Epithelial cell of proximal tubule (primary cell): Measurements from ENCODE around the gene MAML3. TPM values are rescaled to one million over a fixed set of nuclear protein-coding genes. Genes with fewer than 3 reads are reported as not detected.

Experiments used
- DNase-seq: peaks from one replicate; pipeline ENCODE4 v3.0.0-alpha.2; 2011; ENCODE audit warnings: low read depth
- H3K4me3 ChIP-seq: 2 replicates; pipeline ENCODE4 v1.5.1; 2011; ENCODE audit warnings: low read depth, mild to moderate bottlenecking, low read length
- total RNA-seq: library from RNA; depleted of rRNA; stranded (reverse); fragments of >200 nt; gene quantifications from 2 replicates; pipeline ENCODE4 v1.2.3, GENCODE V29; 2015
- TF ChIP-seq, protein P1 (sequence below): conservative IDR thresholded peaks from 2 replicates; pipeline ENCODE4 v1.5.1; 2012; ENCODE audit warnings: low read depth, mild to moderate bottlenecking, low read length

The MAML3 gene
- total RNA-seq, 1 donor from 2014 or later, result 1.2 TPM

DNA sequence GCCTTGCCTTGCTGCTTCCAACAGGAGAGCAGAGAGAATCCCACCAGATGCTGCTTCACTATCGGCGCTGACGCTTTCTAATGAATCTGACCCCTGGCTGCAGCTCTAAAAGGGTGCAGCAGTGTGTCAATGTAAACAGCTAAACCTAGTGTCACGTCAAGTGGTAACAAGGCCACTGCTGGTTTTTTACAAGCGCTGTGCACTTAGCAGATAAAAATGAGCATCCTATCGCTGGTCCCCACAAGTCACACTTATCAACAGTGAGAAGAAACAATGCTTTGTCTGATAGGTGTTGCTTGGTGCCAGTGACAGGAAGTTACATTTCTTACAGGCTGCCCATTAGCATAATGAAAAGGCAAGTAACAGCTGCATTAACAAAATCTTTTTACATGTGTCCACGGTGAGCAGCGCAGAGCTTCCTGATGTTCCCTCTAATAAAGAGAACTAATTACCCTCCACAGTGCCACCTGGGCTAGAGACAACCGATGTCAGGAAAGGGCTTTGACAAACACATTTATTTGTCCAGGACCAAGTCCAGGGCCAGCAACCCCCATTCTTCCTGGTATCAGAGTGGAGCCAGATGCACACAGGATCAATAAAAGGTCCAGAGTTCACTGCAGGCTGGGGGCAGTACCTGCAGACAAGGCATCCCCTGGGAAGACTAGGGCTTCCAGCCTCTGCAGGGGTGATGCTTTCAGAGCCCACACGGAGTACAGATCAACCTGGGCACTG is 312.4 kb downstream of the MAML3 start:
- no peak for DNase-seq

DNA sequence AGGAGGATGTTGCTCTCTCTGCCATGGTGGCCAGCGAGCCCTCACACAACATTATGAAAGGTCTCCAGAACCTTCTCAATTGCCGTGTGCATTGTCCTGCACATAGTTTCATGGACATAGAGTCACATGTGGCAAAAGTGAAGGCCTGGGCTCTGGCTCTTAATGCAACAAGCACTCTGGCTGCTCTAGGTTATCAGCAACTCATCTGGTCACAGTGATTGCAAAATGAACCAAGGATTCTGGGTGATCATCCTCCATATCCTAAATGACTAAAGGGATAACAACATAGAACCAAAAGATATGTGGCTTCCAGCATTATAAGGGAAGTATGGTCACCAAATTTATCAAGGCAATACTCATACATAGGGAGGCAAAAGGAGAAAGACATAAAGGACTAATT is 313.2 kb downstream of the MAML3 start:
- no peak for DNase-seq
- TF ChIP-seq, protein P1, sequence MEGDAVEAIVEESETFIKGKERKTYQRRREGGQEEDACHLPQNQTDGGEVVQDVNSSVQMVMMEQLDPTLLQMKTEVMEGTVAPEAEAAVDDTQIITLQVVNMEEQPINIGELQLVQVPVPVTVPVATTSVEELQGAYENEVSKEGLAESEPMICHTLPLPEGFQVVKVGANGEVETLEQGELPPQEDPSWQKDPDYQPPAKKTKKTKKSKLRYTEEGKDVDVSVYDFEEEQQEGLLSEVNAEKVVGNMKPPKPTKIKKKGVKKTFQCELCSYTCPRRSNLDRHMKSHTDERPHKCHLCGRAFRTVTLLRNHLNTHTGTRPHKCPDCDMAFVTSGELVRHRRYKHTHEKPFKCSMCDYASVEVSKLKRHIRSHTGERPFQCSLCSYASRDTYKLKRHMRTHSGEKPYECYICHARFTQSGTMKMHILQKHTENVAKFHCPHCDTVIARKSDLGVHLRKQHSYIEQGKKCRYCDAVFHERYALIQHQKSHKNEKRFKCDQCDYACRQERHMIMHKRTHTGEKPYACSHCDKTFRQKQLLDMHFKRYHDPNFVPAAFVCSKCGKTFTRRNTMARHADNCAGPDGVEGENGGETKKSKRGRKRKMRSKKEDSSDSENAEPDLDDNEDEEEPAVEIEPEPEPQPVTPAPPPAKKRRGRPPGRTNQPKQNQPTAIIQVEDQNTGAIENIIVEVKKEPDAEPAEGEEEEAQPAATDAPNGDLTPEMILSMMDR, result no peak

More for the DNA sequence above, 312.4 kb downstream of the MAML3 start:
- TF ChIP-seq, protein P1, result no peak
- H3K4me3 ChIP-seq, result no peak overlapping the region

DNA sequence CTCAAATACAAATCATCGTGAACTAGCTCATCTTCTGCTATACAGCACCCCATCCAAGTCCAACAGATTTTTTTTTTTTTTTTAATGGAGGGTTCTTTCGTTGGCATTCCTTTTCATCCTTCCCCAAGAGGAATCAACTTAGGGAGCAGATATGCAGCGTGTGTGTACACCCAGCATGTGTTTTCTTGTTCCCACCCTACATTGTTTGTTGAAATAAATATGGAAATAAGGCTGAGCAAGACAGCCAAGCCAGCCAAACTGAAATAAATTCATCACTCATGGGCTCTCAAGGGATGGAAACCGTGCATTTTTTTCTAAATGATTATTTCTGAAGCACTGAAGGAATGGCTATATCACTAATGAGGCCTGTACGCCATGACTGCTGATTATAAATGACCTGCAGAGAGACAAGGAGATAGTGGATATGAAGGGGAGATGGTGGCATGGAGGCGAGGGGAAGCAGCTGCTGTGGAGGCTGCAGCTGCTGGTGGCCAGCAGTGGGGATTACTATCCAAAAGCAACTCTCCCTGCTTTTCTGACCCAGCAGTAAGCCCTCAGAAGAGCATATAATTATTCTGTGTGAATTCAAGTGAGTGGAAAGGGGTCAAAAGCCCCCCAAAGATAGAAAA is 314.5 kb downstream of the MAML3 start:
- no peak overlapping the region for H3K4me3 ChIP-seq
- TF ChIP-seq, protein P1, result no peak
- no peak for DNase-seq

More for the DNA sequence above, 313.2 kb downstream of the MAML3 start:
- no peak overlapping the region for H3K4me3 ChIP-seq

GRCh38 chr4:139838811-139839210 is 315.2 kb downstream of the MAML3 start:
- no peak for DNase-seq
- no peak overlapping the region for H3K4me3 ChIP-seq
- TF ChIP-seq, protein P1, result no peak

DNA sequence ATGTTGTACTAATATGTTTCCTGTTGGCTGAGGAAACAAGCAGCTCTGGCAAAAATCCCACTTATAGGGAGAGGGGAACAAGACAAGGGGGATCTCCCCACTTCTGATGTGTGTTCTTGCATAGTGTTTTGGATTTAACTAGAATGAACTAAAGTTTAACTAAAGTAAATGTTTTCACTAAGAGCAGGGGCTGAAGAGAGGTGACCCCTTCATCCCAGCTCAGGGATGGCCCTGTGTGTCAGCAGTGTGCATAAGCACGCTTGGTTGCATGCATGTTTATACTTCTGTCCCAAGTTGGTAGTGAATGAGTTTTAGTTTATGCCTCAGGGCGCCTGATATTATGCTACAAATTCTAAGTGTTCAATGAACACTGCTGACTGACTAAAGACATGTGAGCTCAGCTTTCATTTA is 319.0 kb downstream of the MAML3 start:
- TF ChIP-seq, protein P1, result no peak
- peak; percentile 68 for DNase-seq
- H3K4me3 ChIP-seq, result no peak overlapping the region

DNA sequence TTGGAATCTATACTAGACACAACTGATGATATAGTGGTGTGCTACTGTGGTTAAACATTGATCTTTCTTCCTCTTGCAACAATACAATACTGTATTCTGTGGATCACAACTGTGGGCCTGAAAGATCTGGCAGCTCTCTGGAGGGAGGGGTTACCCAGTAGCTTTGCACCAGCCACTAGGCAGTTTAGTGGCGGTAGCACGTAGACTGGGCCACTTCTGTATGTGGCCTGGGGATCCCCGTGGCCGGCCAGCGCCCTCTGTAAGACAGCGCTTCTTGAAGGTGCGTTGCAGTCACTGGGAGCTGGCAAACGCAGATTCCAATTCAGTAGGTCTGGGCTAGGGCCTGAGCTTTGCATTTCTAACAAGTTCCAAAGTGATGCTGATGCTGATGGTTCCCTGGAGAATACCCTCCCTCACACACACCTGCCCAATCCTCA is 319.7 kb downstream of the MAML3 start:
- TF ChIP-seq, protein P1, result no peak
- no peak for DNase-seq
- H3K4me3 ChIP-seq, result no peak overlapping the region
